Epidermal melanocyte (primary cell): Measurements from ENCODE around the gene CRY2.

Experiments
- DNase-seq: peaks from one replicate; pipeline ENCODE4 v3.0.0; 2011; ENCODE audit warnings: low spot score; ENCODE audit not compliant: insufficient read length

Gene CRY2

GRCh38 chr11:45847911-45848316, 639 bp downstream of the CRY2 start:
- DNase-seq: peak; percentile 23

- no peak for DNase-seq
These were observed 1.4 kb downstream of the CRY2 start for GRCh38 chr11:45848654-45849081.

- DNase-seq: no peak
These were observed 3.2 kb downstream of the CRY2 start for GRCh38 chr11:45850446-45850845.

GRCh38 chr11:45851228-45851627, 4.0 kb downstream of the CRY2 start:
- no peak for DNase-seq

GRCh38 chr11:45852018-45852711, 4.9 kb downstream of the CRY2 start:
- DNase-seq: peak; percentile 28

GRCh38 chr11:45852712-45853101, 5.4 kb downstream of the CRY2 start:
- no peak for DNase-seq

- DNase-seq: no peak
These were observed 6.3 kb downstream of the CRY2 start for GRCh38 chr11:45853332-45854219.

GRCh38 chr11:45855308-45855707, 8.0 kb downstream of the CRY2 start:
- no peak for DNase-seq

- no peak for DNase-seq
These were observed 8.8 kb downstream of the CRY2 start for GRCh38 chr11:45856044-45856468.

GRCh38 chr11:45857961-45858474, 10.7 kb downstream of the CRY2 start:
- peak; percentile 41 for DNase-seq

GRCh38 chr11:45858751-45859398, 11.6 kb downstream of the CRY2 start:
- DNase-seq: no peak

- peak; percentile 75 for DNase-seq
These were observed 12.4 kb downstream of the CRY2 start for GRCh38 chr11:45859661-45860140.

GRCh38 chr11:45860348-45860747, 13.1 kb downstream of the CRY2 start:
- no peak for DNase-seq

GRCh38 chr11:45860764-45861510, 13.7 kb downstream of the CRY2 start:
- DNase-seq: no peak

- DNase-seq: no peak
These were observed 16.8 kb downstream of the CRY2 start for GRCh38 chr11:45864041-45864440.

GRCh38 chr11:45869551-45869950, 22.3 kb downstream of the CRY2 start:
- no peak for DNase-seq

GRCh38 chr11:45870706-45871105, 23.4 kb downstream of the CRY2 start:
- no peak for DNase-seq

- DNase-seq: no peak
These were observed 24.4 kb downstream of the CRY2 start for GRCh38 chr11:45871638-45872037.

- no peak for DNase-seq
These were observed 25.5 kb downstream of the CRY2 start for GRCh38 chr11:45872651-45873356.

- DNase-seq: no peak
These were observed 29.1 kb downstream of the CRY2 start for GRCh38 chr11:45876401-45876800.
